Tibial nerve (tissue), 3 donors: ENCODE results near the gene R3HDM4.

Experiments used
- CTCF ChIP-seq, 5 experiments: fragments of 200-600 bp in 3 of 5; fragments of 450-650 bp in 2 of 5; sonication (generic) in 3 of 5; IDR thresholded peaks; one replicate each; pipeline ENCODE4 v1.5.1; 2016 to 2019; ENCODE audit warnings: antibody characterized with exemption in 5 of 5, mild to moderate bottlenecking in 3 of 5, moderate library complexity in 2 of 5
- POLR2A ChIP-seq, 2 donors: fragments of 450-650 bp; IDR thresholded peaks; one replicate each; pipeline ENCODE4 v1.6.1; 2017; ENCODE audit warnings: antibody characterized with exemption in 2 of 2, mild to moderate bottlenecking in 2 of 2, moderate library complexity in 2 of 2

GRCh38 chr19:861756-862580 lies 51.1 kb downstream of the R3HDM4 start:
- TF ChIP-seq CTCF (IDR thresholded peaks at IDR 0.05), result no peak
- no peak for TF ChIP-seq POLR2A (IDR thresholded peaks at IDR 0.05)
